Esophagus squamous epithelium (tissue), 5 donors: ENCODE results near the gene SPTLC1. TPM values are rescaled to one million over a fixed set of nuclear protein-coding genes. Genes with fewer than 3 reads are reported as not detected.

ENCODE experiments used
- DNase-seq: peaks from one replicate; lab custom pipeline; 2025; lab: John Stamatoyannopoulos, UW
- H3K27ac ChIP-seq, 4 donors: fragments of 200-600 bp; sonication (generic); one replicate each; pipeline ENCODE4 v1.5.1; 2016 to 2019; ENCODE audit warnings: mild to moderate bottlenecking in 1 of 4
- H3K27me3 ChIP-seq, 4 donors: fragments of 200-600 bp; sonication (generic); 1 replicate in 3 of 4; 2 replicates in 1 of 4; pipeline versions ENCODE4 v1.5.1 to v1.6.0; 2017 to 2021; ENCODE audit warnings: antibody characterized with exemption in 1 of 4
- H3K36me3 ChIP-seq, 3 donors: fragments of 200-600 bp; sonication (generic); one replicate each; pipeline ENCODE4 v1.5.1; 2016 to 2019
- H3K4me1 ChIP-seq, 3 donors: fragments of 200-600 bp; sonication (generic); one replicate each; pipeline ENCODE4 v1.5.1; 2017 to 2019
- H3K4me3 ChIP-seq, 4 donors: fragments of 200-600 bp; sonication (generic); 1 replicate in 3 of 4; 2 replicates in 1 of 4; pipeline ENCODE4 v1.5.1; 2016 to 2019; ENCODE audit warnings: mild to moderate bottlenecking in 2 of 4, moderate library complexity in 1 of 4
- H3K9me3 ChIP-seq, 3 donors: fragments of 200-600 bp; sonication (generic); one replicate each; pipeline ENCODE4 v1.5.1; 2016 to 2019
- CTCF ChIP-seq, 6 experiments: fragments of 450-650 bp in 4 of 6; fragments of 200-600 bp in 2 of 6; sonication (generic) in 2 of 6; IDR thresholded peaks; one replicate each; pipeline ENCODE4 v1.5.1; 2016 to 2019; ENCODE audit warnings: antibody characterized with exemption in 6 of 6, mild to moderate bottlenecking in 4 of 6, moderate library complexity in 4 of 6
- POLR2A ChIP-seq, 4 donors: fragments of 450-650 bp; IDR thresholded peaks; one replicate each; pipeline ENCODE4 v1.6.1; 2017; ENCODE audit warnings: antibody characterized with exemption in 4 of 4, mild to moderate bottlenecking in 4 of 4, moderate library complexity in 3 of 4
- WGBS, 2 donors: methylation state at CpG; one replicate each; pipeline ENCODE4 v1.1.5; 2018; 5-methylcytosine and 5-hydroxymethylcytosine counted together
- intact Hi-C: fragments of 100-400 bp; cut with DNase I; formaldehyde crosslinking; loops from one replicate; pipeline ENCODE4 v1.15.0; 2022
- total RNA-seq, 4 donors: library from RNA; depleted of rRNA; stranded (reverse); fragments of >200 nt; gene quantifications; one replicate each; pipeline ENCODE4 v1.1.0, GENCODE V29; 2016
- donor health status: DM: yes; HTN: yes; CAD: no.

Gene SPTLC1
- total RNA-seq, 4 donors from 2014 or later, result 91.4 to 107 (median 96.5) TPM

GRCh38 chr9:92048924-92049625 lies 66.1 kb downstream of the SPTLC1 start:
- TF ChIP-seq POLR2A (IDR thresholded peaks at IDR 0.05) (no peak), CTCF (IDR thresholded peaks at IDR 0.05) (no peak)
- Histone ChIP-seq H3K9me3 (peaks cover 0 to under 1% (median 0%) of the 10 kb centered on the region in 3 donors), H3K27me3 (no peaks in the 10 kb centered on the region), H3K36me3 (peaks cover 3 to 96% (median 12%) of the 10 kb centered on the region in 3 donors), H3K4me3 (no peak overlapping the region), H3K4me1 (peaks cover 0 to 4% (median 3%) of the 10 kb centered on the region in 3 donors), H3K27ac (no peak overlapping the region)
- WGBS, 2 donors, result 86 to 95% methylated on average over 12 of the region's 12 CpGs
- intact Hi-C loops, result no loop called here
- DNase-seq, result no peak

- Histone ChIP-seq H3K4me3 (no peak overlapping the region), H3K36me3 (peaks cover 13 to 96% (median 16%) of the 10 kb centered on the region in 3 donors), H3K27ac (peak overlapping the region in 2 of 4 donors; percentile 18 to 58), H3K9me3 (peaks cover 0 to 15% (median 0%) of the 10 kb centered on the region in 3 donors), H3K4me1 (peaks cover 0 to 4% (median 3%) of the 10 kb centered on the region in 3 donors), H3K27me3 (no peaks in the 10 kb centered on the region)
- DNase-seq, result no peak
- intact Hi-C loops, result no loop called here
- WGBS, 2 donors, result 88 to 90% methylated on average over 3 of the region's 3 CpGs
- TF ChIP-seq CTCF (IDR thresholded peaks at IDR 0.05), result no peak
- no peak for TF ChIP-seq POLR2A (IDR thresholded peaks at IDR 0.05)
Measured at GRCh38 chr9:92047500-92047899, 67.7 kb downstream of the SPTLC1 start.

- Histone ChIP-seq H3K27ac (peak overlapping the region in 3 of 4 donors; percentile 18 to 58 (median 53)), H3K27me3 (no peaks in the 10 kb centered on the region), H3K36me3 (peaks cover 13 to 96% (median 16%) of the 10 kb centered on the region in 3 donors), H3K4me3 (no peak overlapping the region), H3K9me3 (peaks cover 0 to 23% (median under 1%) of the 10 kb centered on the region in 3 donors), H3K4me1 (peaks cover 0 to 4% (median 3%) of the 10 kb centered on the region in 3 donors)
- 50 to 89% methylated on average over 3 of the region's 3 CpGs for WGBS, 2 donors
- intact Hi-C loops, result no loop called here
- TF ChIP-seq CTCF (IDR thresholded peaks at IDR 0.05) (no peak), POLR2A (IDR thresholded peaks at IDR 0.05) (no peak)
- no peak for DNase-seq
Measured at GRCh38 chr9:92046676-92047075, 68.5 kb downstream of the SPTLC1 start.

DNA sequence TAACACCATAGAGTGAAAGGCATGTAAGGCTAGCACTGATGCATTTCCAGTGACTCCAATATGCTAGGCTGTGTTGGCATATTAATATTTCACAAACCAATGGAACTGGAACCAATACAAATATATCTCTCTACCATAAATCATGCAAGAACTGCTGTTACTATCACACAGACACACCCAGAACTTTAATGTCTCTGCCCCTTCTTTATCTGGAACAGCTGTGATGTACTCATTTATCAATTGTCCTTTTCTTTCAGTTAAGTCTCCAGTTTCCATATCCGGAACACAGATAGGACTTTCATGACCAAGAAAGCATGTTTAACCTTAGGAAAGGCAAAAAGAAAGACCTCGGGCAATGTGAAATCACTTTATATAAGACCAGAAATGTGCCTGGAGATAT lies 70.3 kb downstream of the SPTLC1 start:
- Histone ChIP-seq H3K36me3 (peaks cover 13 to 99% (median 16%) of the 10 kb centered on the region in 3 donors), H3K4me1 (peaks cover 0 to 4% (median 3%) of the 10 kb centered on the region in 3 donors), H3K4me3 (no peak overlapping the region), H3K27me3 (no peaks in the 10 kb centered on the region), H3K9me3 (peaks cover 0 to 28% (median 6%) of the 10 kb centered on the region in 3 donors), H3K27ac (no peak overlapping the region)
- no peak for TF ChIP-seq CTCF (IDR thresholded peaks at IDR 0.05)
- TF ChIP-seq POLR2A (IDR thresholded peaks at IDR 0.05), result no peak
- no peak for DNase-seq
- 70 to 83% methylated on average over 2 of the region's 2 CpGs for WGBS, 2 donors
- intact Hi-C loops, result no loop called here

- WGBS, 2 donors, result 97 to 98% methylated on average over 3 of the region's 3 CpGs
- no peak for TF ChIP-seq POLR2A (IDR thresholded peaks at IDR 0.05)
- no peak for TF ChIP-seq CTCF (IDR thresholded peaks at IDR 0.05)
- intact Hi-C loops, result no loop called here
Measured at GRCh38 chr9:92043002-92043401, 72.2 kb downstream of the SPTLC1 start.

More at GRCh38 chr9:92043002-92043401, 72.2 kb downstream of the SPTLC1 start:
- H3K27me3 ChIP-seq, result no peaks in the 10 kb centered on the region
- H3K4me3 ChIP-seq, result no peak overlapping the region
- H3K36me3 ChIP-seq, result peaks cover 13 to 89% (median 16%) of the 10 kb centered on the region in 3 donors
- no peak for DNase-seq
- no peak overlapping the region for H3K27ac ChIP-seq
- peaks cover 0 to 9% (median 3%) of the 10 kb centered on the region in 3 donors for H3K4me1 ChIP-seq
- peaks cover 0 to 28% (median 6%) of the 10 kb centered on the region in 3 donors for H3K9me3 ChIP-seq
